HCT116 (cell line): ENCODE data around the gene TLE4. TPM values are rescaled to one million over a fixed set of nuclear protein-coding genes. Genes with fewer than 3 reads are reported as not detected.

ENCODE experiments used
- ATAC-seq: fragments of 200-7000 bp; cut with Tn5 transposase; 2 replicates; pipeline ENCODE4 v1.9.1; 2020; ENCODE audit warnings: mild to moderate bottlenecking, moderate library complexity
- BruUV-seq: library from RNA; stranded (reverse); fragments of 400-500 nt; replicated peaks from 2 replicates; lab custom pipeline; 2021; lab: Mats Ljungman, UMichigan
- CTCF ChIA-PET: fragments of 300-600 bp; sonication (Branson Sonifier 250); formaldehyde crosslinking; loops from one replicate; lab custom pipeline; 2021; ENCODE audit warnings: antibody characterized with exemption; lab: Charles Lee
- POLR2A ChIA-PET: fragments of 300-600, 350-600 bp; sonication (Branson Sonifier 250); formaldehyde crosslinking; loops from one replicate; lab custom pipeline; 2021; ENCODE audit warnings: antibody characterized with exemption; lab: Charles Lee
- RAD21 ChIA-PET, 2 experiments: fragments of 300-600 bp; sonication (Branson Sonifier 250); formaldehyde crosslinking; loops; one replicate each; lab custom pipeline; 2023; ENCODE audit warnings: low total read pairs in 2 of 2; ENCODE audit not compliant: uncharacterized antibody in 2 of 2, unreplicated experiment in 2 of 2, low non-redundant PET in 1 of 2; lab: Charles Lee
- DNase-seq: peaks from one replicate; pipeline ENCODE4 v3.0.0-alpha.2; 2010; ENCODE audit warnings: low read depth, low spot score
- H2AFZ ChIP-seq: fragments of 200-600 bp; shearing (Covaris generic), sonication (generic); 2 replicates; pipeline ENCODE4 v1.6.1; 2017; ENCODE audit warnings: low read depth, mixed run types, mixed read lengths, antibody characterized with exemption, low read length; ENCODE audit not compliant: poor library complexity, severe bottlenecking
- H3K27ac ChIP-seq: 2 replicates; pipeline ENCODE4 v1.5.1; 2012; ENCODE audit warnings: low read depth, low read length
- H3K27me3 ChIP-seq: fragments of 200-600 bp; sonication (generic); 2 replicates; pipeline ENCODE4 v1.6.1; 2016; ENCODE audit warnings: mixed run types, low read length, mixed read lengths; ENCODE audit not compliant: insufficient read depth
- H3K36me3 ChIP-seq, 2 experiments: fragments of 200-500 bp in 1 of 2; fragments of 200-600 bp in 1 of 2; sonication (Bioruptor generic) in 1 of 2; sonication (generic) in 1 of 2; 2 replicates each; pipeline versions ENCODE4 v1.5.1 to v1.6.1; 2014 to 2016; ENCODE audit warnings: low read length in 2 of 2, inconsistent platforms in 1 of 2, mixed read lengths in 1 of 2, mixed run types in 1 of 2; ENCODE audit not compliant: insufficient read depth in 2 of 2, control insufficient read depth in 1 of 2
- H3K4me1 ChIP-seq, 2 experiments: fragments of 200-600 bp in 1 of 2; sonication (generic) in 1 of 2; 2 replicates each; pipeline versions ENCODE4 v1.5.1 to v1.6.1; 2012 to 2017; ENCODE audit warnings: low read length in 2 of 2, inconsistent platforms in 1 of 2, mild to moderate bottlenecking in 1 of 2, mixed read lengths in 1 of 2, mixed run types in 1 of 2, moderate library complexity in 1 of 2; ENCODE audit not compliant: insufficient read depth in 2 of 2, control insufficient read depth in 1 of 2
- H3K4me2 ChIP-seq: fragments of 200-600 bp; sonication (generic); 2 replicates; pipeline ENCODE4 v1.6.1; 2017; ENCODE audit warnings: mixed run types, low read length, mixed read lengths
- H3K4me3 ChIP-seq, 2 experiments: fragments of 200-600 bp in 1 of 2; sonication (generic) in 1 of 2; replicated peaks in 1 of 2; 2 replicates each; pipeline ENCODE4 v1.5.1; 2011 to 2016; ENCODE audit warnings: low read length in 2 of 2, control low read depth in 1 of 2, low read depth in 1 of 2, mild to moderate bottlenecking in 1 of 2, mixed read lengths in 1 of 2, mixed run types in 1 of 2
- H3K79me2 ChIP-seq: fragments of 200-600 bp; sonication (generic); 2 replicates; pipeline ENCODE4 v1.6.1; 2017; ENCODE audit warnings: mild to moderate bottlenecking, mixed run types, low read length, moderate library complexity, mixed read lengths; ENCODE audit not compliant: insufficient read depth
- H3K9ac ChIP-seq: fragments of 200-600 bp; sonication (generic); 2 replicates; pipeline ENCODE4 v1.6.1; 2016; ENCODE audit warnings: low read length, mixed read lengths
- H3K9me2 ChIP-seq: fragments of 200-600 bp; sonication (generic), shearing (Covaris generic); 2 replicates; pipeline ENCODE4 v1.6.1; 2017; ENCODE audit warnings: mixed run types, mild to moderate bottlenecking, moderate library complexity; ENCODE audit not compliant: insufficient read depth
- H3K9me3 ChIP-seq, 2 experiments: fragments of 200-500 bp in 1 of 2; fragments of 200-600 bp in 1 of 2; sonication (Bioruptor generic) in 1 of 2; sonication (generic) in 1 of 2; 2 replicates each; pipeline ENCODE4 v1.6.1; 2014 to 2017; ENCODE audit warnings: low read length in 2 of 2, mixed read lengths in 2 of 2, inconsistent platforms in 1 of 2, low read depth in 1 of 2, mild to moderate bottlenecking in 1 of 2, mixed run types in 1 of 2, moderate library complexity in 1 of 2; ENCODE audit not compliant: control insufficient read depth in 1 of 2, insufficient read depth in 1 of 2
- H4K20me1 ChIP-seq: fragments of 200-600 bp; sonication (generic), shearing (Covaris generic); 2 replicates; pipeline ENCODE4 v1.6.1; 2017; ENCODE audit warnings: mixed run types, mild to moderate bottlenecking, moderate library complexity; ENCODE audit not compliant: insufficient read depth
- ATF3 ChIP-seq: IDR thresholded peaks from 2 replicates; pipeline ENCODE4 v1.6.1; 2012
- EGR1 ChIP-seq: IDR thresholded peaks from 2 replicates; pipeline ENCODE4 v1.6.1; 2012; ENCODE audit warnings: low read depth
- FOSL1 ChIP-seq: IDR thresholded peaks from 2 replicates; pipeline ENCODE4 v1.6.1; 2012; ENCODE audit warnings: low read depth
- JUND ChIP-seq: IDR thresholded peaks from 2 replicates; pipeline ENCODE4 v1.6.1; 2012
- POLR2AphosphoS5 ChIP-seq: IDR thresholded peaks from 2 replicates; pipeline ENCODE4 v1.6.1; 2011; ENCODE audit warnings: mild to moderate bottlenecking, low read depth, low read length, moderate library complexity
- REST ChIP-seq: IDR thresholded peaks from 2 replicates; pipeline ENCODE4 v1.6.1; 2012; ENCODE audit warnings: low read depth
- SRF ChIP-seq: IDR thresholded peaks from 2 replicates; pipeline ENCODE4 v1.6.1; 2012; ENCODE audit warnings: low read depth
- ZNF274 ChIP-seq: fragments of 200-500 bp; sonication (Bioruptor generic); IDR thresholded peaks from 2 replicates; pipeline ENCODE4 v1.6.1; 2014; ENCODE audit warnings: mild to moderate bottlenecking, low read depth, low read length, inconsistent platforms
- intact Hi-C: fragments of 100-400 bp; cut with micrococcal nuclease; formaldehyde crosslinking; loops from 2 replicates; pipeline ENCODE4 v1.10.0; 2022
- total RNA-seq: library from RNA; stranded (reverse); gene quantifications from one replicate; pipeline ENCODE4 v1.2.1, GENCODE V29; 2021; ENCODE audit not compliant: unreplicated experiment

TLE4 gene
- total RNA-seq, 1 experiment from 2014 or later: 0.39 TPM

GRCh38 chr9:79603222-79603920, 31.6 kb downstream of the TLE4 start:
- Histone ChIP-seq H2AFZ (no peak overlapping the region), H3K36me3 (no peaks in the 10 kb centered on the region), H3K9me2 (no peaks in the 10 kb centered on the region), H3K9me3 (peaks cover 9 to 11% of the 10 kb centered on the region in 2 experiments; a peak in 2 of 4 replicates), H3K27me3 (no peaks in the 10 kb centered on the region), H4K20me1 (no peaks in the 10 kb centered on the region), H3K4me1 (no peaks in the 10 kb centered on the region), H3K4me2 (no peak overlapping the region), H3K4me3 (no peak overlapping the region), H3K27ac (no peak overlapping the region), H3K79me2 (no peaks in the 10 kb centered on the region), H3K9ac (no peak overlapping the region)
- no TSS peak for BruUV-seq
- intact Hi-C loops: no loop called here
- ATAC-seq: no peak
- ChIA-PET POLR2A (no interaction called here), CTCF (no interaction called here), RAD21 (no interaction called here)
- TF ChIP-seq ATF3 (no peak), JUND (no peak), SRF (no peak), ZNF274 (no peak), EGR1 (no peak), FOSL1 (no peak), REST (no peak), POLR2AphosphoS5 (no peak)
- DNase-seq: no peak
